ENCODE data around the gene EML6.

DNA sequence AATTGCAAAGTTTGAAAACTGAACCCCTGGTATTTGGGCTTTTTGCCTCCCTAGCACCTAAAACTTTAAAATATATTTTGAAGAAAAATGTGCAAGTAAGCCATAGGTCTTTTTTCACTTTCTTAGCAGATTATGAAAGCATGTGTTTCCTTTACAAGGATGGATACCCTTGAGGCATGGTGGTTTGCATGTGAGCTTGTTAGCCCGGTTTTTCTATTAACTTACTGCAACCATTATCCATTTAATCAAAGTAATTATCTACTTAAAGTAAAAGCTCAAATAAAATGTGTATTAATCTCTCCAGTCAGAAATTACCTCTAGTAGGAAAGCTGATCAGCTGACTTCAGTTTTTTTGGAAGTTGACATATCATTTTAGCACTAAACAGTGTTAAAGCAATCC, 140.6 kb downstream of the EML6 start:
- no peak for TF ChIP-seq CTCF (IDR thresholded peaks at IDR 0.05; ENCODE audit: low read depth, low read length)
- no peak for TF ChIP-seq MYC (IDR thresholded peaks at IDR 0.05; ENCODE audit: low read depth, low read length)
